H1 (cell line): Measurements from ENCODE around the gene RNFT2. TPM values are rescaled to one million over a fixed set of nuclear protein-coding genes. Genes with fewer than 3 reads are reported as not detected.

Experiments
- CTCF ChIA-PET: fragments of 300-600 bp; sonication (Branson Sonifier 250); formaldehyde crosslinking; loops from one replicate; lab custom pipeline; 2021; ENCODE audit not compliant: partially characterized antibody; lab: Charles Lee
- POLR2A ChIA-PET: fragments of 300-600 bp; sonication (Branson Sonifier 250); formaldehyde crosslinking; loops from one replicate; lab custom pipeline; 2021; ENCODE audit warnings: inconsistent platforms; ENCODE audit not compliant: partially characterized antibody; lab: Charles Lee
- DNase-seq, 2 experiments: peaks; one replicate each; pipeline versions ENCODE4 v3.0.0 to v3.0.0-alpha.2; 2010 to 2022; ENCODE audit warnings: low spot score in 2 of 2, low read depth in 1 of 2, mixed read lengths in 1 of 2
- FAIRE-seq: peaks from 2 replicates; lab custom pipeline; 2011; peaks lifted over from hg19 to GRCh38; lab: Jason Lieb, UNC
- H2AFZ ChIP-seq: 2 replicates; pipeline ENCODE4 v1.8.1; 2012; ENCODE audit warnings: low read length, inconsistent platforms
- H2AK5ac ChIP-seq: 2 replicates; pipeline ENCODE4 v1.6.1; 2013; ENCODE audit warnings: low read depth, low read length
- H2BK120ac ChIP-seq: replicated peaks from 2 replicates; pipeline ENCODE3; 2013; ENCODE audit warnings: low read depth, low read length, inconsistent platforms
- H2BK12ac ChIP-seq: 2 replicates; pipeline ENCODE4 v1.6.1; 2013; ENCODE audit warnings: low read depth, low read length
- H2BK15ac ChIP-seq: 2 replicates; pipeline ENCODE4 v1.6.1; 2013; ENCODE audit warnings: low read length
- H2BK20ac ChIP-seq: 2 replicates; pipeline ENCODE4 v1.6.1; 2013; ENCODE audit warnings: low read length
- H2BK5ac ChIP-seq: 2 replicates; pipeline ENCODE4 v1.6.1; 2013; ENCODE audit warnings: low read depth, low read length
- H3K14ac ChIP-seq: 2 replicates; pipeline ENCODE4 v1.6.1; 2013; ENCODE audit warnings: inconsistent platforms; ENCODE audit not compliant: insufficient read length
- H3K18ac ChIP-seq: 2 replicates; pipeline ENCODE4 v1.6.1; 2013; ENCODE audit warnings: low read length; ENCODE audit errors: extremely low read depth
- H3K23ac ChIP-seq: 2 replicates; pipeline ENCODE4 v1.6.1; 2013; ENCODE audit warnings: inconsistent platforms; ENCODE audit not compliant: insufficient read length
- H3K23me2 ChIP-seq: 2 replicates; pipeline ENCODE4 v1.6.1; 2013; ENCODE audit warnings: low read depth, low read length
- H3K27ac ChIP-seq: 2 replicates; pipeline ENCODE4 v1.6.1; 2011; ENCODE audit warnings: low read depth, low read length, inconsistent platforms
- H3K27me3 ChIP-seq, 4 experiments: replicated peaks in 1 of 4; 1 replicate in 1 of 4; 2 replicates in 3 of 4; pipeline versions ENCODE4 v1.6.1 to v1.8.1; 2011 to 2013; ENCODE audit warnings: low read length in 3 of 4, mild to moderate bottlenecking in 3 of 4, inconsistent platforms in 2 of 4, mixed read lengths in 2 of 4, moderate library complexity in 1 of 4; ENCODE audit not compliant: control insufficient read depth in 3 of 4, insufficient read depth in 3 of 4; ENCODE audit errors: extremely low read depth in 1 of 4
- H3K36me3 ChIP-seq, 4 experiments: 2 replicates each; pipeline versions ENCODE4 v1.6.1 to v1.8.1; 2011 to 2013; ENCODE audit warnings: mild to moderate bottlenecking in 4 of 4, low read length in 3 of 4, moderate library complexity in 2 of 4, control low read depth in 1 of 4, inconsistent platforms in 1 of 4; ENCODE audit not compliant: insufficient read depth in 4 of 4, control insufficient read depth in 2 of 4
- H3K4ac ChIP-seq: replicated peaks from 2 replicates; pipeline ENCODE3; 2013; ENCODE audit warnings: low read length, low read depth, mixed read lengths, inconsistent platforms; ENCODE audit not compliant: insufficient read length
- H3K4me1 ChIP-seq, 4 experiments: replicated peaks in 1 of 4; 1 replicate in 1 of 4; 2 replicates in 3 of 4; pipeline versions ENCODE4 v1.6.1 to v1.8.1; 2011 to 2013; ENCODE audit warnings: low read length in 3 of 4, inconsistent platforms in 2 of 4, mixed read lengths in 1 of 4; ENCODE audit not compliant: insufficient read depth in 4 of 4, control insufficient read depth in 3 of 4
- H3K4me2 ChIP-seq, 2 experiments: 2 replicates each; pipeline versions ENCODE4 v1.6.1 to v1.8.1; 2011 to 2013; ENCODE audit warnings: low read depth in 2 of 2, low read length in 2 of 2, control low read depth in 1 of 2, inconsistent platforms in 1 of 2, mild to moderate bottlenecking in 1 of 2; ENCODE audit not compliant: insufficient read depth in 1 of 2
- H3K4me3 ChIP-seq, 4 experiments: fragments of 200-600, 300-600 bp in 1 of 4; sonication (generic), shearing (Covaris generic), sonication (Bioruptor Twin) in 1 of 4; 2 replicates each; pipeline versions ENCODE4 v1.5.1 to v1.8.1; 2011 to 2016; ENCODE audit warnings: low read length in 4 of 4, low read depth in 3 of 4, control low read depth in 2 of 4, inconsistent platforms in 2 of 4, mild to moderate bottlenecking in 2 of 4, mixed read lengths in 1 of 4, moderate library complexity in 1 of 4; ENCODE audit not compliant: insufficient read depth in 2 of 4; ENCODE audit errors: extremely low read depth in 1 of 4
- H3K56ac ChIP-seq: replicated peaks from 2 replicates; pipeline ENCODE3; 2013; ENCODE audit warnings: low read depth, mild to moderate bottlenecking, mixed read lengths, low read length, inconsistent platforms; ENCODE audit not compliant: insufficient read length
- H3K79me1 ChIP-seq: 2 replicates; pipeline ENCODE4 v1.6.1; 2013; ENCODE audit warnings: low read depth, low read length, control low read depth
- H3K79me2 ChIP-seq, 2 experiments: 2 replicates each; pipeline versions ENCODE4 v1.6.1 to v1.8.1; 2012 to 2013; ENCODE audit warnings: low read length in 2 of 2, mild to moderate bottlenecking in 2 of 2, inconsistent platforms in 1 of 2; ENCODE audit not compliant: insufficient read depth in 2 of 2, control insufficient read depth in 1 of 2
- H3K9ac ChIP-seq, 4 experiments: replicated peaks in 1 of 4; 1 replicate in 1 of 4; 2 replicates in 3 of 4; pipeline versions ENCODE4 v1.6.1 to v1.8.1; 2011 to 2013; ENCODE audit warnings: low read depth in 3 of 4, low read length in 3 of 4, control low read depth in 2 of 4, mild to moderate bottlenecking in 2 of 4, moderate library complexity in 2 of 4, inconsistent platforms in 1 of 4; ENCODE audit errors: extremely low read depth in 1 of 4
- H3K9me3 ChIP-seq, 2 experiments: 2 replicates each; pipeline versions ENCODE4 v1.6.1 to v1.8.1; 2012 to 2013; ENCODE audit warnings: mild to moderate bottlenecking in 2 of 2, moderate library complexity in 2 of 2, control low read depth in 1 of 2, inconsistent platforms in 1 of 2, low read depth in 1 of 2, low read length in 1 of 2, mixed read lengths in 1 of 2; ENCODE audit not compliant: insufficient read depth in 2 of 2
- H4K20me1 ChIP-seq, 2 experiments: replicated peaks in 1 of 2; 2 replicates each; pipeline versions ENCODE3 to v1.8.1; 2011 to 2013; ENCODE audit warnings: inconsistent platforms in 2 of 2, low read length in 2 of 2, mild to moderate bottlenecking in 1 of 2; ENCODE audit not compliant: insufficient read depth in 2 of 2, control insufficient read depth in 1 of 2
- H4K5ac ChIP-seq: 2 replicates; pipeline ENCODE4 v1.6.1; 2013; ENCODE audit warnings: low read length, low read depth, mixed read lengths, inconsistent platforms; ENCODE audit not compliant: insufficient read length
- H4K8ac ChIP-seq: 2 replicates; pipeline ENCODE4 v1.8.0; 2013; ENCODE audit warnings: mild to moderate bottlenecking, moderate library complexity, low read length, inconsistent platforms; ENCODE audit not compliant: insufficient read depth; ENCODE audit errors: extremely low read depth
- H4K91ac ChIP-seq: replicated peaks from 2 replicates; pipeline ENCODE3; 2013; ENCODE audit warnings: low read length, mixed read lengths, inconsistent platforms; ENCODE audit not compliant: insufficient read length
- ASH2L ChIP-seq: fragments of 200-600, 300-600 bp; sonication (generic); IDR thresholded peaks from one replicate; pipeline ENCODE4 v1.7.1; 2017; ENCODE audit warnings: low read length
- WGBS, 2 experiments: shearing (Covaris generic) in 1 of 2; methylation state at CpG; one replicate each; pipeline versions ENCODE4 v1.1.6 to v1.1.7; 2013 to 2015; ENCODE audit warnings: low lambda C conversion rate in 2 of 2, mixed read lengths in 2 of 2, inconsistent platforms in 1 of 2, low coverage in 1 of 2, missing lambda C conversion rate in 1 of 2; ENCODE audit not compliant: insufficient replicate concordance in 2 of 2, insufficient coverage in 1 of 2, insufficient read length in 1 of 2; ENCODE audit errors: extremely low coverage in 1 of 2, missing lambda C conversion rate in 1 of 2; 5-methylcytosine and 5-hydroxymethylcytosine counted together
- polyA plus RNA-seq, 7 experiments: library from polyadenylated mRNA; depleted of rRNA in 3 of 7; stranded (reverse) in 5 of 7; unstranded in 2 of 7; fragments of >200 nt in 5 of 7; fragments of 200-250 nt in 2 of 7; gene quantifications; 1 replicate in 5 of 7; 2 replicates in 1 of 7; 4 replicates in 1 of 7; pipeline versions ENCODE4 v1.2.1 to v1.2.3, GENCODE V29; 2011 to 2013; ENCODE audit warnings: missing spikeins in 2 of 7, mixed read lengths in 2 of 7
- total RNA-seq: library from RNA; stranded (reverse); fragmentation: NEBNext Ultra II Directional; extraction: Animal tissue kit (Norgen Biotek cat#: 25700); gene quantifications from 2 replicates; pipeline ENCODE4 v1.2.1, GENCODE V29; 2021

Gene RNFT2
- total and polyA plus RNA-seq, 2 of the 8 experiments (the other 6 are each of a cell fraction or from before 2014, with no cell fraction given): 14.2 to 33.1 TPM

DNA sequence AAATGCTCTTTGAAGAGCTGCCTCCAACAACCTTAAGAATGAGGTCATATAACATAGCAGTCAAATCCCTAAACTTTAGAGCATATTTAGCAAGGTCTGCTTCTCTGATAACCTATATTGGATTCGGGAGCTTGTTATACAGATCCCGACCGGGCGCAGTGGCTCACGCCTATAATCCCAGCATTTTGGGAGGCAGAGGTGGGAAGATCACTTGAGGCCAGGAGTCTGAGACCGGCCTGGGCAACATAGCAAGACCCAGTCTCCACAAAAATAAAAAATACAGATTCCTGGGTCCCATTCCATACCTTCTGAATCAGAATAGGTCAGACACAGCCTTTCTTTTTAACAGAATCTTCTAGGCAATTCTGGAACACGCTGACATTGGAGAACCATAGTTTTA lies 46.9 kb upstream of the RNFT2 start:
- Histone ChIP-seq H3K79me2 (no peaks in the 10 kb centered on the region), H2BK12ac (no peak overlapping the region), H3K4me2 (no peak overlapping the region), H3K18ac (no peak overlapping the region), H2AK5ac (no peak overlapping the region), H3K14ac (no peak overlapping the region), H2BK120ac (no peak overlapping the region), H2BK5ac (no peak overlapping the region), H3K9ac (no peak overlapping the region), H3K27ac (no peak overlapping the region), H3K27me3 (peaks cover 0 to 10% (median 7%) of the 10 kb centered on the region in 4 experiments; a peak in 6 of 7 replicates), H3K36me3 (no peaks in the 10 kb centered on the region), H2AFZ (no peak overlapping the region), H3K4ac (no peak overlapping the region), H3K23ac (no peak overlapping the region), H4K20me1 (no peaks in the 10 kb centered on the region), H3K4me1 (peaks cover 0 to 10% (median 4%) of the 10 kb centered on the region in 4 experiments; a peak in 5 of 7 replicates), H4K8ac (no peak overlapping the region), H4K91ac (no peak overlapping the region), H2BK20ac (no peak overlapping the region), H3K23me2 (0 out of 2 replicates have a peak, but pooled peaks cover 5% of the 10 kb centered on the region), H3K79me1 (no peaks in the 10 kb centered on the region), H2BK15ac (no peak overlapping the region), H3K56ac (no peak overlapping the region), H3K4me3 (no peak overlapping the region), H3K9me3 (no peaks in the 10 kb centered on the region), H4K5ac (no peak overlapping the region)
- no peak for DNase-seq
- CTCF ChIA-PET: interaction anchor here (1.0 to 2.6 kb wide), 6 partner anchors 13 to 419 kb away, joined by 3 to 9 read pairs (median 6); no protein-coding TSS in a partner anchor
- 86% methylated on average over 7 of the region's 7 CpGs; no CpG with 5 or more reads in 1 of the 2 experiments for WGBS, 2 experiments
- POLR2A ChIA-PET: interaction anchor here (0.5 kb wide), 1 partner anchor 444 kb away, joined by 4 read pairs; no protein-coding TSS in a partner anchor
- no peak for FAIRE-seq
- no peak for TF ChIP-seq ASH2L
